BJ (cell line): Measurements from ENCODE around the gene TEX14. TPM values are rescaled to one million over a fixed set of nuclear protein-coding genes. Genes with fewer than 3 reads are reported as not detected.

Experiments used
- CTCF ChIA-PET: fragments of 350-600 bp; formaldehyde crosslinking; extraction: SDS; loops from one replicate; lab custom pipeline; 2021; ENCODE audit warnings: antibody characterized with exemption, inconsistent platforms; lab: Yijun Ruan, JAX
- POLR2A ChIA-PET: fragments of 300-600 bp; sonication (Branson Sonifier 250); formaldehyde crosslinking; extraction: SDS; loops from one replicate; lab custom pipeline; 2021; ENCODE audit warnings: antibody characterized with exemption; lab: Charles Lee
- DNase-seq: peaks from one replicate; pipeline ENCODE4 v3.0.0-alpha.2; 2011; ENCODE audit warnings: low read depth
- H3K27me3 ChIP-seq: 2 replicates; pipeline ENCODE4 v1.6.0; 2011; ENCODE audit warnings: low read length; ENCODE audit not compliant: control insufficient read depth, insufficient read depth
- H3K36me3 ChIP-seq: 2 replicates; pipeline ENCODE4 v1.5.1; 2011; ENCODE audit warnings: low read length; ENCODE audit not compliant: control insufficient read depth, insufficient read depth
- H3K4me3 ChIP-seq: 2 replicates; pipeline ENCODE4 v1.5.1; 2011; ENCODE audit warnings: low read depth, mild to moderate bottlenecking, control low read depth, low read length
- polyA plus RNA-seq: library from polyadenylated mRNA; depleted of rRNA; stranded (reverse); fragments of >200 nt; gene quantifications from 2 replicates; pipeline ENCODE4 v1.2.3, GENCODE V29; 2011
- TF ChIP-seq, protein P1 (sequence below): IDR thresholded peaks from 2 replicates; pipeline ENCODE4 v1.5.1; 2011; ENCODE audit warnings: low read depth, mild to moderate bottlenecking, control low read depth, inconsistent platforms, low read length, moderate library complexity; ENCODE audit not compliant: insufficient read depth

Gene TEX14
- polyA plus RNA-seq, 1 experiment = 0.02 TPM

GRCh38 chr17:58648236-58648635 is 43.6 kb downstream of the TEX14 start:
- ChIA-PET CTCF (interaction anchor here (0.8 kb wide), 1 partner anchor 9 kb away, joined by 3 read pairs; no protein-coding TSS in a partner anchor), POLR2A (no interaction called here)
- Histone ChIP-seq H3K36me3 (no peaks in the 10 kb centered on the region), H3K4me3 (no peak overlapping the region), H3K27me3 (no peaks in the 10 kb centered on the region)
- no peak for DNase-seq
- TF ChIP-seq, protein P1, sequence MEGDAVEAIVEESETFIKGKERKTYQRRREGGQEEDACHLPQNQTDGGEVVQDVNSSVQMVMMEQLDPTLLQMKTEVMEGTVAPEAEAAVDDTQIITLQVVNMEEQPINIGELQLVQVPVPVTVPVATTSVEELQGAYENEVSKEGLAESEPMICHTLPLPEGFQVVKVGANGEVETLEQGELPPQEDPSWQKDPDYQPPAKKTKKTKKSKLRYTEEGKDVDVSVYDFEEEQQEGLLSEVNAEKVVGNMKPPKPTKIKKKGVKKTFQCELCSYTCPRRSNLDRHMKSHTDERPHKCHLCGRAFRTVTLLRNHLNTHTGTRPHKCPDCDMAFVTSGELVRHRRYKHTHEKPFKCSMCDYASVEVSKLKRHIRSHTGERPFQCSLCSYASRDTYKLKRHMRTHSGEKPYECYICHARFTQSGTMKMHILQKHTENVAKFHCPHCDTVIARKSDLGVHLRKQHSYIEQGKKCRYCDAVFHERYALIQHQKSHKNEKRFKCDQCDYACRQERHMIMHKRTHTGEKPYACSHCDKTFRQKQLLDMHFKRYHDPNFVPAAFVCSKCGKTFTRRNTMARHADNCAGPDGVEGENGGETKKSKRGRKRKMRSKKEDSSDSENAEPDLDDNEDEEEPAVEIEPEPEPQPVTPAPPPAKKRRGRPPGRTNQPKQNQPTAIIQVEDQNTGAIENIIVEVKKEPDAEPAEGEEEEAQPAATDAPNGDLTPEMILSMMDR = no peak

GRCh38 chr17:58643147-58643546 is 48.7 kb downstream of the TEX14 start:
- Histone ChIP-seq H3K36me3 (no peaks in the 10 kb centered on the region), H3K27me3 (no peaks in the 10 kb centered on the region), H3K4me3 (no peak overlapping the region)
- DNase-seq = no peak
- TF ChIP-seq, protein P1 = no peak
- POLR2A ChIA-PET = interaction anchor here (1.8 kb wide), 1 partner anchor 12 kb away, joined by 16 read pairs; no protein-coding TSS in a partner anchor
- CTCF ChIA-PET = interaction anchor here (0.8 to 1.0 kb wide), 2 partner anchors 15 to 124 kb away, joined by 5 to 6 read pairs; no protein-coding TSS in a partner anchor

- Histone ChIP-seq H3K27me3 (no peaks in the 10 kb centered on the region), H3K36me3 (no peaks in the 10 kb centered on the region), H3K4me3 (no peak overlapping the region)
- DNase-seq = no peak
- ChIA-PET CTCF (no interaction called here), POLR2A (no interaction called here)
- TF ChIP-seq, protein P1 = no peak
These were observed 49.9 kb downstream of the TEX14 start for GRCh38 chr17:58641887-58642311.

DNA sequence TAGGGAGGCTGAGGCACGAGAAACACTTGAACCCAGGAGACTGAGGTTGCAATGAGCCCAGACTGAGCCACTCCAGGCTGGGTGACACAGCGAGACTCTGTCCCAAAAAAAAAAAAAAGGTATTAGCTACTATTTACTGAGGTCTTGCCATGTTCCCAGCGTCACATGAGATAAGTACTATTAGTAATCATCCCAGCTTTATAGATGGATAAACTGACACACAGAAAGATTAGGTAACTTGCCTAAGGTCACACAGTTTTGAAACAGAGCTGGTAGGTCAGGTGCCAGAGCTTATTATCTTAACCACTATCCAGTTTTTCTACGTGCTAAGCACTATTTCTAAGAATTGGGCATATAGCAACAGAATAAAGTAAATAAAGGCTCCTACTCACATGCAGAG is 51.6 kb downstream of the TEX14 start:
- ChIA-PET POLR2A (no interaction called here), CTCF (interaction anchor here (0.6 kb wide), 1 partner anchor 45 kb away, joined by 3 read pairs; no protein-coding TSS in a partner anchor)
- DNase-seq = no peak
- Histone ChIP-seq H3K4me3 (no peak overlapping the region), H3K36me3 (no peaks in the 10 kb centered on the region), H3K27me3 (no peaks in the 10 kb centered on the region)
- TF ChIP-seq, protein P1 = no peak

DNA sequence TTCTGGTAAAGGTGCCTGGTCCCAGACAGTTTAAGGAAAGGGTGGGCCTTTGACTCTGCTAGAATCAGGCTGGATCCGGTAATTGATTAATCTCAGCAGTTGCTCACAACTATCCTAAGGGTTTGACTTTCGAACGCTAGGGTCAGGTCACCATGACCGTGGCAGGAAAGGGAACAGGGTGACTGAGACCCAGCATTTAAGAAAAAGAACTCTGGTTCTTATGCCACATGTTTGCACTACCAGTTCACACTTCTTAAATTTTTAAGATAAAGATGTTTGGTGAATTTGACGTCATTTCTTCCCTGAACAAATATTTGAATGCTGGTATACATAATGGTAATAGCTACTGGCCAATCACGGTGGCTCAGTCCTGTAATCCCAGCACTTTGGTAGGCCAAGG is 52.2 kb downstream of the TEX14 start:
- POLR2A ChIA-PET = no interaction called here
- Histone ChIP-seq H3K36me3 (no peaks in the 10 kb centered on the region), H3K27me3 (no peaks in the 10 kb centered on the region), H3K4me3 (no peak overlapping the region)
- DNase-seq = no peak
- CTCF ChIA-PET = no interaction called here
- TF ChIP-seq, protein P1 = no peak
